ENCODE measurements around the gene STEAP3. TPM values are rescaled to one million over a fixed set of nuclear protein-coding genes. Genes with fewer than 3 reads are reported as not detected.

STEAP3 gene
- total and polyA plus RNA-seq, 2 donors (not counting 3 experiments of a cell fraction or from before 2014, with no cell fraction given), result 8.6 to 17.4 TPM

- Histone ChIP-seq H2AFZ (ENCODE audit: low read depth, low read length) (no peak overlapping the region), H3K4me2 (ENCODE audit: insufficient read depth, low read length) (no peak overlapping the region), H3K4me3 (replicated peaks in 1 of 3; ENCODE audit: insufficient read depth in 1 of 3, low read depth in 1 of 3, low read length in 3 of 3) (no peak overlapping the region), H3K36me3 (ENCODE audit: control insufficient read depth in 2 of 2, extremely low read depth in 1 of 2, insufficient read depth in 2 of 2, low read length in 2 of 2) (no peaks in the 10 kb centered on the region), H3K79me2 (ENCODE audit: control insufficient read depth, insufficient read depth, low read length) (no peaks in the 10 kb centered on the region), H3K9me3 (replicated peaks; ENCODE audit: control insufficient read depth, insufficient read depth, low read length) (no peaks in the 10 kb centered on the region), H4K20me1 (replicated peaks; ENCODE audit: control insufficient read depth, extremely low read depth, insufficient read depth, low read length) (no peaks in the 10 kb centered on the region), H3K27ac (ENCODE audit: insufficient read depth, low read depth, low read length) (no peak overlapping the region), H3K27me3 (ENCODE audit: control insufficient read depth in 2 of 2, insufficient read depth in 2 of 2, low read length in 2 of 2) (no peaks in the 10 kb centered on the region), H3K9ac (replicated peaks; ENCODE audit: extremely low read depth, insufficient read depth, low read length) (no peak overlapping the region), H3K9me1 (replicated peaks; ENCODE audit: control insufficient read depth, extremely low read depth, insufficient read depth, low read length) (no peaks in the 10 kb centered on the region), H3K4me1 (ENCODE audit: control insufficient read depth, extremely low read depth, insufficient read depth, low read length) (no peaks in the 10 kb centered on the region)
- dilution Hi-C loops (cut with MboI; ENCODE audit: extremely low pct_ligation_motif_present, low sequenced_read_pairs), result no loop called here
- ChIA-PET POLR2A (no interaction called here), CTCF (interaction anchor here (0.7 to 4.6 kb wide), 9 partner anchors 8 to 384 kb away, joined by 3 to 42 read pairs (median 4); no protein-coding TSS in a partner anchor)
- TF ChIP-seq CTCF (IDR thresholded peaks at IDR 0.05; ENCODE audit: extremely low read depth in 1 of 2, insufficient read depth in 1 of 2, low read depth in 1 of 2, low read length in 2 of 2), result no peak
- no peak for TF ChIP-seq EZH2 (IDR thresholded peaks at IDR 0.05; ENCODE audit: borderline replicate concordance, low read depth, low read length, severe bottlenecking)
- no peak for TF ChIP-seq FOS (IDR thresholded peaks at IDR 0.05; ENCODE audit: borderline replicate concordance, insufficient read depth, low read length)
- no peak for TF ChIP-seq POLR2AphosphoS5 (IDR thresholded peaks at IDR 0.05; ENCODE audit: insufficient read depth, low read depth, low read length)
- no peak for TF ChIP-seq GATA2 (IDR thresholded peaks at IDR 0.05; ENCODE audit: insufficient read depth, insufficient read length, low read depth, low read length)
- no peak for TF ChIP-seq JUN (IDR thresholded peaks at IDR 0.05; ENCODE audit: borderline replicate concordance, insufficient read depth, insufficient read length, low read depth)
- TF ChIP-seq MYC (IDR thresholded peaks at IDR 0.05; ENCODE audit: low read depth, low read length), result no peak
- no peak for TF ChIP-seq POLR2A (IDR thresholded peaks at IDR 0.05; ENCODE audit: low read depth, low read length)
- TF ChIP-seq MAX (IDR thresholded peaks at IDR 0.05; ENCODE audit: insufficient read depth, insufficient read length), result no peak
- DNase-seq (ENCODE audit: low read depth, low spot score), result no peak
- no peak for FAIRE-seq
- no TSS peak for BruUV-seq (replicated peaks)
- intact Hi-C loops (cut with micrococcal nuclease), result loop anchor here (10.0 kb wide), 1 partner anchor 251 kb away; no protein-coding TSS in a partner anchor
Observed at GRCh38 chr2:119266091-119266589, 42.5 kb downstream of the STEAP3 start.
